Retinal pigment epithelial cell (primary cell): ENCODE measurements around the gene ARHGAP9.

Experiments used
- DNase-seq: peaks from one replicate; pipeline ENCODE4 v3.0.0-alpha.2; 2010; ENCODE audit warnings: low read depth
- H3K4me3 ChIP-seq: 2 replicates; pipeline ENCODE4 v1.5.1; 2011; ENCODE audit warnings: mild to moderate bottlenecking, low read length, control low read depth, moderate library complexity
- CTCF ChIP-seq: conservative IDR thresholded peaks from 2 replicates; pipeline ENCODE4 v1.5.1; 2011; ENCODE audit warnings: low read depth, low read length, control low read depth, inconsistent platforms

The ARHGAP9 gene

GRCh38 chr12:57477710-57478681 is 1.7 kb downstream of the ARHGAP9 start:
- TF ChIP-seq CTCF = no peak
- H3K4me3 ChIP-seq = no peak overlapping the region
- no peak for DNase-seq

- no peak overlapping the region for H3K4me3 ChIP-seq
- no peak for TF ChIP-seq CTCF
- DNase-seq = no peak
Observed at GRCh38 chr12:57476993-57477709, 2.5 kb downstream of the ARHGAP9 start.

GRCh38 chr12:57476162-57476992 is 3.3 kb downstream of the ARHGAP9 start:
- DNase-seq = no peak
- H3K4me3 ChIP-seq = peak overlapping the region; percentile 25
- TF ChIP-seq CTCF = peak; percentile 40

GRCh38 chr12:57475271-57476161 is 4.2 kb downstream of the ARHGAP9 start:
- DNase-seq = peak; percentile 40

GRCh38 chr12:57474862-57475261 is 4.8 kb downstream of the ARHGAP9 start:
- TF ChIP-seq CTCF = no peak
- no peak for DNase-seq
- H3K4me3 ChIP-seq = no peak overlapping the region

More at GRCh38 chr12:57475271-57476161, 4.2 kb downstream of the ARHGAP9 start:
- peak overlapping the region; percentile 36 for H3K4me3 ChIP-seq
- TF ChIP-seq CTCF = no peak

- TF ChIP-seq CTCF = no peak
- no peak for DNase-seq
- H3K4me3 ChIP-seq = no peak overlapping the region
Observed at GRCh38 chr12:57474430-57474829, 5.2 kb downstream of the ARHGAP9 start.
